ENCODE data around the gene KRTAP19-7. TPM values are rescaled to one million over a fixed set of nuclear protein-coding genes. Genes with fewer than 3 reads are reported as not detected.

The KRTAP19-7 gene
- total and polyA plus RNA-seq, 2 donors (not counting 3 experiments of a cell fraction or from before 2014, with no cell fraction given), result not detected

GRCh38 chr21:30582870-30583269 is 21.8 kb upstream of the KRTAP19-7 start:
- BruUV-seq (replicated peaks), result no TSS peak

More at GRCh38 chr21:30582870-30583269, 21.8 kb upstream of the KRTAP19-7 start:
- DNase-seq (ENCODE audit: low read depth, low spot score), result no peak
- H2AFZ ChIP-seq (ENCODE audit: low read depth, low read length), result no peak overlapping the region
- H3K9me3 ChIP-seq (replicated peaks; ENCODE audit: control insufficient read depth, insufficient read depth, low read length), result no peaks in the 10 kb centered on the region
- ChIA-PET CTCF (no interaction called here), POLR2A (no interaction called here)
- H4K20me1 ChIP-seq (replicated peaks; ENCODE audit: control insufficient read depth, extremely low read depth, insufficient read depth, low read length), result no peaks in the 10 kb centered on the region
- no peak overlapping the region for H3K27ac ChIP-seq (ENCODE audit: insufficient read depth, low read depth, low read length)
- H3K4me3 ChIP-seq (replicated peaks in 1 of 3; ENCODE audit: insufficient read depth in 1 of 3, low read depth in 1 of 3, low read length in 3 of 3), result no peak overlapping the region
- H3K4me2 ChIP-seq (ENCODE audit: insufficient read depth, low read length), result no peak overlapping the region
- dilution Hi-C loops (cut with MboI; ENCODE audit: extremely low pct_ligation_motif_present, low sequenced_read_pairs) (no loop called here), intact Hi-C loops (cut with micrococcal nuclease) (no loop called here)
- no peaks in the 10 kb centered on the region for H3K4me1 ChIP-seq (ENCODE audit: control insufficient read depth, extremely low read depth, insufficient read depth, low read length)
- H3K9ac ChIP-seq (replicated peaks; ENCODE audit: extremely low read depth, insufficient read depth, low read length), result no peak overlapping the region
- no peaks in the 10 kb centered on the region for H3K79me2 ChIP-seq (ENCODE audit: control insufficient read depth, insufficient read depth, low read length)
- TF ChIP-seq JUN (IDR thresholded peaks at IDR 0.05; ENCODE audit: borderline replicate concordance, insufficient read depth, insufficient read length, low read depth), result no peak
- TF ChIP-seq FOS (IDR thresholded peaks at IDR 0.05; ENCODE audit: borderline replicate concordance, insufficient read depth, low read length), result no peak
- no peak for TF ChIP-seq POLR2AphosphoS5 (IDR thresholded peaks at IDR 0.05; ENCODE audit: insufficient read depth, low read depth, low read length)
- no peak for TF ChIP-seq MAX (IDR thresholded peaks at IDR 0.05; ENCODE audit: insufficient read depth, insufficient read length)
- no peak for TF ChIP-seq CTCF (IDR thresholded peaks at IDR 0.05; ENCODE audit: extremely low read depth in 1 of 2, insufficient read depth in 1 of 2, low read depth in 1 of 2, low read length in 2 of 2)
- no peak for TF ChIP-seq POLR2A (IDR thresholded peaks at IDR 0.05; ENCODE audit: low read depth, low read length)
- no peak for TF ChIP-seq MYC (IDR thresholded peaks at IDR 0.05; ENCODE audit: low read depth, low read length)
- TF ChIP-seq EZH2 (IDR thresholded peaks at IDR 0.05; ENCODE audit: borderline replicate concordance, low read depth, low read length, severe bottlenecking), result no peak
- no peak for TF ChIP-seq GATA2 (IDR thresholded peaks at IDR 0.05; ENCODE audit: insufficient read depth, insufficient read length, low read depth, low read length)
- no peak for FAIRE-seq
- no peaks in the 10 kb centered on the region for H3K9me1 ChIP-seq (replicated peaks; ENCODE audit: control insufficient read depth, extremely low read depth, insufficient read depth, low read length)
- H3K36me3 ChIP-seq (ENCODE audit: control insufficient read depth in 2 of 2, extremely low read depth in 1 of 2, insufficient read depth in 2 of 2, low read length in 2 of 2), result no peaks in the 10 kb centered on the region
- no peaks in the 10 kb centered on the region for H3K27me3 ChIP-seq (ENCODE audit: control insufficient read depth in 2 of 2, insufficient read depth in 2 of 2, low read length in 2 of 2)
